Measurements from ENCODE around the gene DPEP2. TPM values are rescaled to one million over a fixed set of nuclear protein-coding genes. Genes with fewer than 3 reads are reported as not detected.

The DPEP2 gene
- total and polyA plus RNA-seq, 10 of the 15 experiments (the other 5 are each of a cell fraction or from before 2014, with no cell fraction given): 0.04 to 4.0 (median 2.1) TPM

- TF ChIP-seq, protein P1, sequence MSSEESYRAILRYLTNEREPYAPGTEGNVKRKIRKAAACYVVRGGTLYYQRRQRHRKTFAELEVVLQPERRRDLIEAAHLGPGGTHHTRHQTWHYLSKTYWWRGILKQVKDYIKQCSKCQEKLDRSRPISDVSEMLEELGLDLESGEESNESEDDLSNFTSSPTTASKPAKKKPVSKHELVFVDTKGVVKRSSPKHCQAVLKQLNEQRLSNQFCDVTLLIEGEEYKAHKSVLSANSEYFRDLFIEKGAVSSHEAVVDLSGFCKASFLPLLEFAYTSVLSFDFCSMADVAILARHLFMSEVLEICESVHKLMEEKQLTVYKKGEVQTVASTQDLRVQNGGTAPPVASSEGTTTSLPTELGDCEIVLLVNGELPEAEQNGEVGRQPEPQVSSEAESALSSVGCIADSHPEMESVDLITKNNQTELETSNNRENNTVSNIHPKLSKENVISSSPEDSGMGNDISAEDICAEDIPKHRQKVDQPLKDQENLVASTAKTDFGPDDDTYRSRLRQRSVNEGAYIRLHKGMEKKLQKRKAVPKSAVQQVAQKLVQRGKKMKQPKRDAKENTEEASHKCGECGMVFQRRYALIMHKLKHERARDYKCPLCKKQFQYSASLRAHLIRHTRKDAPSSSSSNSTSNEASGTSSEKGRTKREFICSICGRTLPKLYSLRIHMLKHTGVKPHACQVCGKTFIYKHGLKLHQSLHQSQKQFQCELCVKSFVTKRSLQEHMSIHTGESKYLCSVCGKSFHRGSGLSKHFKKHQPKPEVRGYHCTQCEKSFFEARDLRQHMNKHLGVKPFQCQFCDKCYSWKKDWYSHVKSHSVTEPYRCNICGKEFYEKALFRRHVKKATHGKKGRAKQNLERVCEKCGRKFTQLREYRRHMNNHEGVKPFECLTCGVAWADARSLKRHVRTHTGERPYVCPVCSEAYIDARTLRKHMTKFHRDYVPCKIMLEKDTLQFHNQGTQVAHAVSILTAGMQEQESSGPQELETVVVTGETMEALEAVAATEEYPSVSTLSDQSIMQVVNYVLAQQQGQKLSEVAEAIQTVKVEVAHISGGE (CRISPR knock-in tag; IDR thresholded peaks at IDR 0.05): no peak
- TF ChIP-seq NR2C2 (IDR thresholded peaks at IDR 0.05; ENCODE audit: borderline replicate concordance, control insufficient read depth, insufficient read length, low read depth) (no peak), MTA2 (IDR thresholded peaks at IDR 0.05; ENCODE audit: low read depth) (no peak), ZNF24 (IDR thresholded peaks at IDR 0.05) (no peak)
- TF ChIP-seq, protein P2, sequence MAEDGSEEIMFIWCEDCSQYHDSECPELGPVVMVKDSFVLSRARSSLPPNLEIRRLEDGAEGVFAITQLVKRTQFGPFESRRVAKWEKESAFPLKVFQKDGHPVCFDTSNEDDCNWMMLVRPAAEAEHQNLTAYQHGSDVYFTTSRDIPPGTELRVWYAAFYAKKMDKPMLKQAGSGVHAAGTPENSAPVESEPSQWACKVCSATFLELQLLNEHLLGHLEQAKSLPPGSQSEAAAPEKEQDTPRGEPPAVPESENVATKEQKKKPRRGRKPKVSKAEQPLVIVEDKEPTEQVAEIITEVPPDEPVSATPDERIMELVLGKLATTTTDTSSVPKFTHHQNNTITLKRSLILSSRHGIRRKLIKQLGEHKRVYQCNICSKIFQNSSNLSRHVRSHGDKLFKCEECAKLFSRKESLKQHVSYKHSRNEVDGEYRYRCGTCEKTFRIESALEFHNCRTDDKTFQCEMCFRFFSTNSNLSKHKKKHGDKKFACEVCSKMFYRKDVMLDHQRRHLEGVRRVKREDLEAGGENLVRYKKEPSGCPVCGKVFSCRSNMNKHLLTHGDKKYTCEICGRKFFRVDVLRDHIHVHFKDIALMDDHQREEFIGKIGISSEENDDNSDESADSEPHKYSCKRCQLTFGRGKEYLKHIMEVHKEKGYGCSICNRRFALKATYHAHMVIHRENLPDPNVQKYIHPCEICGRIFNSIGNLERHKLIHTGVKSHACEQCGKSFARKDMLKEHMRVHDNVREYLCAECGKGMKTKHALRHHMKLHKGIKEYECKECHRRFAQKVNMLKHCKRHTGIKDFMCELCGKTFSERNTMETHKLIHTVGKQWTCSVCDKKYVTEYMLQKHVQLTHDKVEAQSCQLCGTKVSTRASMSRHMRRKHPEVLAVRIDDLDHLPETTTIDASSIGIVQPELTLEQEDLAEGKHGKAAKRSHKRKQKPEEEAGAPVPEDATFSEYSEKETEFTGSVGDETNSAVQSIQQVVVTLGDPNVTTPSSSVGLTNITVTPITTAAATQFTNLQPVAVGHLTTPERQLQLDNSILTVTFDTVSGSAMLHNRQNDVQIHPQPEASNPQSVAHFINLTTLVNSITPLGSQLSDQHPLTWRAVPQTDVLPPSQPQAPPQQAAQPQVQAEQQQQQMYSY (CRISPR knock-in tag; IDR thresholded peaks at IDR 0.05): no peak
Measured at GRCh38 chr16:67948015-67948414, 51.3 kb downstream of the DPEP2 start (continued).

Data from GM12878 (cell line).